Astrocyte of the spinal cord (primary cell): ENCODE results near the gene BMP6.

Source experiments
- DNase-seq: peaks from one replicate; pipeline ENCODE4 v3.0.0; 2011; ENCODE audit warnings: low read depth, low spot score
- H3K4me3 ChIP-seq: 2 replicates; pipeline ENCODE4 v1.5.1; 2011; ENCODE audit warnings: low read depth, mild to moderate bottlenecking, low read length, moderate library complexity
- CTCF ChIP-seq: IDR thresholded peaks from 2 replicates; pipeline ENCODE4 v1.5.1; 2012; ENCODE audit warnings: low read depth, mild to moderate bottlenecking, low read length, inconsistent platforms
- in situ Hi-C: cut with HindIII; loops from 2 replicates; pipeline ENCODE4 v1.10.0; 2017; ENCODE audit warnings: low sequenced_read_pairs

Gene BMP6

GRCh38 chr6:7924867-7925266 lies 199.0 kb downstream of the BMP6 start:
- no peak for TF ChIP-seq CTCF
- no peak overlapping the region for H3K4me3 ChIP-seq
- in situ Hi-C loops, result no loop called here
- no peak for DNase-seq
